Vagina (tissue), 2 donors: ENCODE measurements around the gene TNNT2.

Experiments used
- POLR2A ChIP-seq, 2 donors: fragments of 450-650 bp; IDR thresholded peaks; one replicate each; pipeline ENCODE4 v1.6.1; 2017; ENCODE audit warnings: antibody characterized with exemption in 2 of 2, mild to moderate bottlenecking in 2 of 2, moderate library complexity in 2 of 2
- POLR2AphosphoS5 ChIP-seq, 2 donors: sonication (generic); formaldehyde crosslinking; IDR thresholded peaks; one replicate each; pipeline ENCODE4 v1.9.0; 2017; ENCODE audit warnings: antibody characterized with exemption in 2 of 2, mild to moderate bottlenecking in 2 of 2, low read depth in 1 of 2; ENCODE audit not compliant: insufficient read depth in 1 of 2

DNA sequence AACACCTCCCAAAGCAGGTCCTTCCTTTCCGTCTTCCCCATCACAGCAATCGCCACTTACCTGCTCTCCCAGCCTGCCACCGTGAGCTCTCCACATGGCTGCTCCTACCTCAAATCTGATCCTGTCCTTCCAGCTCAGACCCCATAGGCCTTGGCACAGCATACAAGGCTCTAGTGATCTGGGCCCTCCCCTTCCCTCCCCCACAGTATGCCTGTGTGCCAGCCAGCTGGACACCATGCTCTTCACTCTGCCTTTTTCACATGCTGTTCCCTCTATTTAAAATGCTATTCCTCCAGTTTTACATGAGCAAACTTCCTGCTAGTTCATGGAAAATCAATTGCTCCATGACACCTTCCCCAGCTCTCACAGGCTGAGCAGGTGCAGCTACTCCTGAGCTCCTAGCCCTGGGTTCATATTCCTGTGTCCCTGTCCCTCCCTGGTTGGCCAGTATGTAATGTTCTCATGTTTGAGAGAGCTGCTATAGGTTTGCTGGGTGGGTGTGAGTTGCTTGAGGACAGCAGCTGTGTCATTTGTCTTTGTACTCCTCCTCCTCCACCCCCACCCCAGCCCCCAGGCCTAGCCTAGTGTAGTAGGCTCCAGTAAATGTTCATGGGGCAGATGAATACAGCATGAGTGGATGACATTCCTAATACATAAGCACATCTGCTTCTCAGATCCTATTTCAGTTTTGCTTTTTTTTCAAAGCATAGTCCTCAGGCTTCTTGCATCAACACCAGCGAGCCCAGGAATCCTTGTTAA is 6.3 kb upstream of the TNNT2 start:
- TF ChIP-seq POLR2A (IDR thresholded peaks at IDR 0.05), result no peak
- TF ChIP-seq POLR2AphosphoS5 (IDR thresholded peaks at IDR 0.05; ENCODE audit: insufficient read depth in 1 of 2, low read depth in 1 of 2), result no peak
